Pons (tissue), 1 donor: ENCODE measurements around the gene NKX1-2.
A peak's percentile ranks its signal among the peaks of the same experiment; 100 is the strongest.

Source experiments
- DNase-seq: peaks from one replicate; pipeline ENCODE4 v3.0.0-alpha.2; 2016; ENCODE audit warnings: low spot score

The NKX1-2 gene

GRCh38 chr10:124450012-124450782, at the start of gene NKX1-2:
NKX1-2 (minus strand) TSS chr10:124450035; CDS start chr10:124449943, 92 bp downstream.
- DNase-seq = no peak

- DNase-seq = no peak
Observed at GRCh38 chr10:124498056-124498455, 48.2 kb upstream of the NKX1-2 start.

GRCh38 chr10:124497196-124497881, 47.5 kb upstream of the NKX1-2 start:
- DNase-seq = no peak

GRCh38 chr10:124496620-124497019, 46.8 kb upstream of the NKX1-2 start:
- DNase-seq = no peak

- DNase-seq = no peak
Observed at GRCh38 chr10:124496150-124496549, 46.3 kb upstream of the NKX1-2 start.

GRCh38 chr10:124495725-124496124, 45.9 kb upstream of the NKX1-2 start:
- no peak for DNase-seq

GRCh38 chr10:124495162-124495561, 45.3 kb upstream of the NKX1-2 start:
- DNase-seq = no peak

GRCh38 chr10:124494046-124494807, 44.4 kb upstream of the NKX1-2 start:
- no peak for DNase-seq

GRCh38 chr10:124493214-124493882, 43.5 kb upstream of the NKX1-2 start:
- DNase-seq = no peak

GRCh38 chr10:124492266-124492665, 42.4 kb upstream of the NKX1-2 start:
- no peak for DNase-seq

- DNase-seq = no peak
Observed at GRCh38 chr10:124491105-124491504, 41.3 kb upstream of the NKX1-2 start.

- no peak for DNase-seq
Observed at GRCh38 chr10:124486635-124487034, 36.8 kb upstream of the NKX1-2 start.

GRCh38 chr10:124484661-124485060, 34.8 kb upstream of the NKX1-2 start:
- peak; percentile 20 for DNase-seq

GRCh38 chr10:124484031-124484430, 34.2 kb upstream of the NKX1-2 start:
- DNase-seq = no peak

- no peak for DNase-seq
Observed at GRCh38 chr10:124482876-124483275, 33.0 kb upstream of the NKX1-2 start.

- no peak for DNase-seq
Observed at GRCh38 chr10:124482236-124482800, 32.5 kb upstream of the NKX1-2 start.

GRCh38 chr10:124481717-124482116, 31.9 kb upstream of the NKX1-2 start:
- no peak for DNase-seq

- DNase-seq = no peak
Observed at GRCh38 chr10:124480860-124481259, 31.0 kb upstream of the NKX1-2 start.

GRCh38 chr10:124478515-124478914, 28.7 kb upstream of the NKX1-2 start:
- DNase-seq = no peak

- no peak for DNase-seq
Observed at GRCh38 chr10:124477614-124478363, 28.0 kb upstream of the NKX1-2 start.
